Trophoblast cell (in vitro differentiated cells and primary cell): Measurements from ENCODE around the gene NR6A1.

Experiments used
- DNase-seq, 2 donors: peaks; one replicate each; pipeline ENCODE4 v3.0.0-alpha.2; 2016
- H2AFZ ChIP-seq: 2 replicates; pipeline ENCODE4 v1.6.1; 2013; ENCODE audit warnings: low read length, moderate library complexity, mild to moderate bottlenecking; ENCODE audit not compliant: insufficient read depth, poor library complexity
- H2AK5ac ChIP-seq: 2 replicates; pipeline ENCODE4 v1.6.1; 2013; ENCODE audit warnings: mild to moderate bottlenecking, low read length
- H2BK120ac ChIP-seq: 2 replicates; pipeline ENCODE4 v1.6.1; 2013; ENCODE audit warnings: low read length, mild to moderate bottlenecking, moderate library complexity; ENCODE audit not compliant: insufficient read depth, poor library complexity
- H2BK12ac ChIP-seq: 2 replicates; pipeline ENCODE4 v1.6.1; 2013; ENCODE audit warnings: mild to moderate bottlenecking, low read length, moderate library complexity
- H2BK5ac ChIP-seq: 2 replicates; pipeline ENCODE4 v1.6.1; 2013; ENCODE audit warnings: low read length, low read depth, moderate library complexity, mild to moderate bottlenecking; ENCODE audit not compliant: poor library complexity
- H3K14ac ChIP-seq: 2 replicates; pipeline ENCODE4 v1.6.1; 2013; ENCODE audit warnings: mild to moderate bottlenecking, low read length
- H3K18ac ChIP-seq: 2 replicates; pipeline ENCODE4 v1.6.1; 2013; ENCODE audit warnings: mild to moderate bottlenecking, low read length
- H3K23ac ChIP-seq: 2 replicates; pipeline ENCODE4 v1.6.1; 2013; ENCODE audit warnings: low read length
- H3K27ac ChIP-seq: 2 replicates; pipeline ENCODE4 v1.5.1; 2013; ENCODE audit warnings: low read depth, mild to moderate bottlenecking, inconsistent platforms, low read length, moderate library complexity
- H3K27me3 ChIP-seq: 2 replicates; pipeline ENCODE4 v1.6.1; 2013; ENCODE audit warnings: inconsistent platforms, mild to moderate bottlenecking, low read length, moderate library complexity; ENCODE audit not compliant: insufficient read depth
- H3K36me3 ChIP-seq, 2 experiments: 1 replicate in 1 of 2; 2 replicates in 1 of 2; pipeline ENCODE4 v1.6.1; 2013; ENCODE audit warnings: low read length in 2 of 2, mild to moderate bottlenecking in 2 of 2, moderate library complexity in 1 of 2; ENCODE audit not compliant: insufficient read depth in 2 of 2, control insufficient read depth in 1 of 2
- H3K4ac ChIP-seq: 2 replicates; pipeline ENCODE4 v1.6.1; 2013; ENCODE audit warnings: low read depth, mild to moderate bottlenecking, low read length, moderate library complexity
- H3K4me1 ChIP-seq, 2 experiments: 1 replicate in 1 of 2; 2 replicates in 1 of 2; pipeline ENCODE4 v1.6.1; 2013; ENCODE audit warnings: low read length in 2 of 2, mild to moderate bottlenecking in 2 of 2, moderate library complexity in 1 of 2; ENCODE audit not compliant: insufficient read depth in 2 of 2, control insufficient read depth in 1 of 2
- H3K4me2 ChIP-seq: 2 replicates; pipeline ENCODE4 v1.6.1; 2013; ENCODE audit warnings: inconsistent platforms, mild to moderate bottlenecking, low read length, moderate library complexity
- H3K4me3 ChIP-seq: 2 replicates; pipeline ENCODE4 v1.5.1; 2013; ENCODE audit warnings: mild to moderate bottlenecking, low read depth, low read length, inconsistent platforms
- H3K79me1 ChIP-seq: one replicate; pipeline ENCODE4 v1.6.1; 2013; ENCODE audit warnings: low read length
- H3K79me2 ChIP-seq: 2 replicates; pipeline ENCODE4 v1.6.1; 2013; ENCODE audit warnings: low read length, mild to moderate bottlenecking; ENCODE audit not compliant: control insufficient read depth, insufficient read depth, poor library complexity
- H3K9ac ChIP-seq: 2 replicates; pipeline ENCODE4 v1.6.1; 2013; ENCODE audit warnings: mild to moderate bottlenecking, low read length
- H3K9me3 ChIP-seq: 2 replicates; pipeline ENCODE4 v1.6.1; 2013; ENCODE audit warnings: low read depth, mild to moderate bottlenecking, control low read depth, inconsistent platforms, low read length; ENCODE audit not compliant: insufficient read depth
- H4K12ac ChIP-seq: 2 replicates; pipeline ENCODE4 v1.6.1; 2013; ENCODE audit warnings: low read depth, mild to moderate bottlenecking, low read length, moderate library complexity
- H4K8ac ChIP-seq: 2 replicates; pipeline ENCODE4 v1.6.1; 2013; ENCODE audit warnings: low read depth, mild to moderate bottlenecking, low read length, moderate library complexity
- H4K91ac ChIP-seq: one replicate; pipeline ENCODE4 v1.6.1; 2013; ENCODE audit warnings: low read depth, mild to moderate bottlenecking, low read length, moderate library complexity
- WGBS: extraction: QIAGEN DNeasy Blood & Tissue Kit; methylation state at CpG from one replicate; pipeline ENCODE4 v1.1.7; 2013; ENCODE audit warnings: missing lambda C conversion rate; ENCODE audit not compliant: insufficient read length, insufficient coverage; ENCODE audit errors: extremely low coverage; 5-methylcytosine and 5-hydroxymethylcytosine counted together

Gene NR6A1

GRCh38 chr9:124626276-124626675 is 144.8 kb downstream of the NR6A1 start:
- no peak overlapping the region for H3K4ac ChIP-seq
- no peak overlapping the region for H4K91ac ChIP-seq
- peaks cover 2% of the 10 kb centered on the region for H3K79me1 ChIP-seq
- no peak overlapping the region for H2BK5ac ChIP-seq
- H3K79me2 ChIP-seq, result no peaks in the 10 kb centered on the region
- H3K14ac ChIP-seq, result no peak overlapping the region
- no peak overlapping the region for H3K23ac ChIP-seq
- H3K27ac ChIP-seq, result no peak overlapping the region
- no peaks in the 10 kb centered on the region for H3K27me3 ChIP-seq
- no peak overlapping the region for H2AFZ ChIP-seq
- H3K9ac ChIP-seq, result no peak overlapping the region
- peaks cover 0 to 2% of the 10 kb centered on the region in 2 experiments for H3K4me1 ChIP-seq
- H3K9me3 ChIP-seq, result no peaks in the 10 kb centered on the region
- no peak overlapping the region for H4K12ac ChIP-seq
- no peak overlapping the region for H3K18ac ChIP-seq
- H2BK120ac ChIP-seq, result no peak overlapping the region
- no peak overlapping the region for H2BK12ac ChIP-seq
- WGBS, result no CpG with 5 or more reads among the region's 4 CpGs
- H3K4me2 ChIP-seq, result no peak overlapping the region
- H2AK5ac ChIP-seq, result no peak overlapping the region
- H3K4me3 ChIP-seq, result no peak overlapping the region
- no peak for DNase-seq
- H4K8ac ChIP-seq, result no peak overlapping the region
- no peaks in the 10 kb centered on the region for H3K36me3 ChIP-seq

GRCh38 chr9:124625087-124625486 is 146.0 kb downstream of the NR6A1 start:
- no peak overlapping the region for H3K27ac ChIP-seq
- no peak overlapping the region for H4K8ac ChIP-seq
- no peaks in the 10 kb centered on the region for H3K36me3 ChIP-seq
- H2AFZ ChIP-seq, result no peak overlapping the region
- no peak overlapping the region for H2AK5ac ChIP-seq
- no peak overlapping the region for H2BK12ac ChIP-seq
- no peak overlapping the region for H2BK120ac ChIP-seq
- no CpG with 5 or more reads among the region's 6 CpGs for WGBS
- H3K27me3 ChIP-seq, result no peaks in the 10 kb centered on the region
- no peak for DNase-seq
- H3K23ac ChIP-seq, result no peak overlapping the region
- no peaks in the 10 kb centered on the region for H3K9me3 ChIP-seq
- H3K4ac ChIP-seq, result no peak overlapping the region
- H4K91ac ChIP-seq, result no peak overlapping the region
- no peak overlapping the region for H3K18ac ChIP-seq
- no peak overlapping the region for H3K14ac ChIP-seq
- H3K4me2 ChIP-seq, result no peak overlapping the region
- H3K79me1 ChIP-seq, result peaks cover 2% of the 10 kb centered on the region
- no peak overlapping the region for H4K12ac ChIP-seq
- no peak overlapping the region for H3K4me3 ChIP-seq
- no peaks in the 10 kb centered on the region for H3K79me2 ChIP-seq
- H3K9ac ChIP-seq, result no peak overlapping the region
- peaks cover 0 to 2% of the 10 kb centered on the region in 2 experiments for H3K4me1 ChIP-seq
- H2BK5ac ChIP-seq, result no peak overlapping the region

GRCh38 chr9:124624735-124624992 is 146.4 kb downstream of the NR6A1 start:
- Histone ChIP-seq H3K27me3 (no peaks in the 10 kb centered on the region), H3K4ac (no peak overlapping the region), H3K9ac (no peak overlapping the region), H4K91ac (no peak overlapping the region), H3K18ac (no peak overlapping the region), H3K9me3 (no peaks in the 10 kb centered on the region), H3K23ac (no peak overlapping the region), H3K14ac (no peak overlapping the region), H3K36me3 (no peaks in the 10 kb centered on the region), H3K4me3 (no peak overlapping the region), H3K4me2 (no peak overlapping the region), H2BK5ac (no peak overlapping the region), H4K12ac (no peak overlapping the region), H4K8ac (no peak overlapping the region), H3K79me2 (no peaks in the 10 kb centered on the region), H2AK5ac (no peak overlapping the region), H2BK12ac (no peak overlapping the region), H2AFZ (no peak overlapping the region), H3K27ac (no peak overlapping the region), H3K79me1 (peaks cover 2% of the 10 kb centered on the region), H2BK120ac (no peak overlapping the region), H3K4me1 (peaks cover 0 to 2% of the 10 kb centered on the region in 2 experiments)
- no peak for DNase-seq
- WGBS, result no CpG with 5 or more reads among the region's 1 CpG

GRCh38 chr9:124623966-124624734 is 147.0 kb downstream of the NR6A1 start:
- DNase-seq, result peak in 1 of 2 donors; percentile 29

More at GRCh38 chr9:124623966-124624734, 147.0 kb downstream of the NR6A1 start:
- Histone ChIP-seq H3K36me3 (no peaks in the 10 kb centered on the region), H2AFZ (no peak overlapping the region), H3K79me1 (peaks cover 2% of the 10 kb centered on the region), H3K9me3 (no peaks in the 10 kb centered on the region), H3K23ac (no peak overlapping the region), H2BK12ac (no peak overlapping the region), H2BK5ac (no peak overlapping the region), H2AK5ac (no peak overlapping the region), H3K27me3 (no peaks in the 10 kb centered on the region), H4K8ac (no peak overlapping the region), H2BK120ac (no peak overlapping the region), H4K91ac (no peak overlapping the region), H3K4ac (no peak overlapping the region), H3K27ac (no peak overlapping the region), H3K4me1 (peaks cover 0 to 2% of the 10 kb centered on the region in 2 experiments), H3K9ac (no peak overlapping the region), H3K18ac (no peak overlapping the region), H3K79me2 (no peaks in the 10 kb centered on the region), H3K14ac (no peak overlapping the region), H3K4me2 (no peak overlapping the region), H3K4me3 (no peak overlapping the region), H4K12ac (no peak overlapping the region)
- WGBS, result no CpG with 5 or more reads among the region's 7 CpGs
